Measurements from ENCODE around the gene NFILZ. TPM values are rescaled to one million over a fixed set of nuclear protein-coding genes. Genes with fewer than 3 reads are reported as not detected.

NFILZ gene
- total RNA-seq, 1 donor from 2014 or later: not detected

DNA sequence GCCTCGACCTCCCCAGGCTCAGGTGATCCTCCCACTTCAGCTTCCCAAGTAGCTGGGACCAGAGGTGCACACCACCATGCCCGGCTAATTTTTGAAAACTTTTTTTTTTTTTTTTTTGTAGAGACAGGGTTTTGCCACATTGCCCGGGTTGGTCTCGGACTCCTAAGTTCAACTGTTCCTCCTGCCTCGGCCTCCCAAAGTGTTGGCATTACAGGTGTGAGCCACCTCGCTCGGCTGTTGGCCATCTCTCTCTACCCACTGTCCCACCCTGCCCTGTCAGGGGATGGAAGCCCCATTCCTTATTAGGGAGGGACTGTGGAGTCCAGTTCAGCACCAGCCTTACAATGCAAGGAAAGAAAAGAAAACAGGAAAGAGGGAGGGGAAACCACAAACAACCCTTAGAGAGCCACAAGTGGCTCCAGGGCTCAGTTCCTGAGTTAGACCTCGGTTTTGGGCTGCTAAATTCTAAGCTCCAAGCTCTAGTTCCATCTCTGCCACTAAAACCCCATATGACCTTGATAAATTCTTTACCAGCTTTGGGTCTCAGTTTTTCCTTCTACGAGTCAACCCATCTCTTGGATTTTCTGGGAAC, 36.5 kb downstream of the NFILZ start:
- Mint-ChIP-seq H3K9me3 (ENCODE audit: low read depth) (peaks cover 3% of the 10 kb centered on the region), H3K4me3 (ENCODE audit: unreplicated experiment) (no peak overlapping the region), H3K27me3 (ENCODE audit: low read depth) (peaks cover 27% of the 10 kb centered on the region), H3K4me1 (ENCODE audit: low read depth) (no peaks in the 10 kb centered on the region), H3K36me3 (ENCODE audit: low read depth) (no peaks in the 10 kb centered on the region), H3K27ac (ENCODE audit: unreplicated experiment) (no peak overlapping the region)
- no peak for DNase-seq (ENCODE audit: low spot score)
- no peak for TF ChIP-seq CTCF (IDR thresholded peaks at IDR 0.05)

DNA sequence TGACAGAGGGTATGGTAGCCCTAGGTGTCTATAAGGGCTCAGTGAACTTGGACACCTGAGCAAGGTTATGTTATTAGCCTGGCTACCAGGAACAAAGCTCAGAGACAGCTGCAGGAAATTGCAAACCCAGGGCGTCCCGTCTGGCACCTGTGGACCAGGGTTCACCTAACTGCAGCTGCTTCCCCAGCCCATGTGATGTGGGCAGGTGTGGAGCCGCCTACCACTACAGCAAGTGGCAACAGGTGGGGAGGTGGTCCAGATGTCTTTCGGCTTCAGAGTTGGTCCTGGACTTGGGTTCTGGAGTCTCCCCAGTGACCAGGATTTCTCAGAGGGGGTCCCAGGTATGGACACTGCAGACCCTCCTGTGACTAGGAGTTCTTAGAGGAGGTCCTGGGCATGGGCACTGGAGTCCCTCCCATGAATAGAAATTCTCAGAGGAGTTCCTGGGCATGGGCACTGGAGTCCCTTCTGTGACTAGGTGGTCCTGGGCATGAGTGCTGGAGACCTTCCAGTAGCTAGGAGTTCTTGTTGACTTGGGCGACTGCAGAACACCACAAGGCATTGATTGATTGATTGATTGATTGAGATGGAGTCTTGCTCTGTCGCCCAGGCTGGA, 43.0 kb downstream of the NFILZ start:
- Mint-ChIP-seq H3K4me1 (ENCODE audit: low read depth) (no peaks in the 10 kb centered on the region), H3K27ac (ENCODE audit: unreplicated experiment) (no peak overlapping the region), H3K9me3 (ENCODE audit: low read depth) (peaks cover 11% of the 10 kb centered on the region), H3K36me3 (ENCODE audit: low read depth) (no peaks in the 10 kb centered on the region), H3K27me3 (ENCODE audit: low read depth) (peaks cover 10% of the 10 kb centered on the region), H3K4me3 (ENCODE audit: unreplicated experiment) (no peak overlapping the region)
- TF ChIP-seq CTCF (IDR thresholded peaks at IDR 0.05): no peak
- no peak for DNase-seq (ENCODE audit: low spot score)

DNA sequence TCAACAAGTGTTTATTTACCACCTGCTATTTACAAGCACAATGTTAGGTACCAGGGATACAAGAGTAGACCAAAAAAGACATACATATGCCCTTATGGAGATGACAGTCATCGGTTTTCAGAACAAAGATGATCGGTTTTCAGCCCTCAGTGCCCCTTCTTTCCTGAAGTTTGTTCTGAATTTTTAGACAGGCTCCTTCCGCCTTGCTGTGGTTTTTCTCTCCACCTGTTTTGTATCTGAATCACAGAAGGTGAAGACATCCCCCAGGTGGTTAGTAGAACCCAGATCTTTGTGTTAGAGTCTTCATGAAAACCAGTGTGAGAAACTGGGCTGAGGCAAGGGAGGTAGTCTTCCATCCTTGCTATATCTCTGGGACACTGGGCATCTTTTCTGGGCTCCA, 44.6 kb downstream of the NFILZ start:
- Mint-ChIP-seq H3K4me3 (ENCODE audit: unreplicated experiment) (no peak overlapping the region), H3K36me3 (ENCODE audit: low read depth) (no peaks in the 10 kb centered on the region), H3K9me3 (ENCODE audit: low read depth) (peaks cover 13% of the 10 kb centered on the region), H3K27me3 (ENCODE audit: low read depth) (peaks cover 4% of the 10 kb centered on the region), H3K27ac (ENCODE audit: unreplicated experiment) (no peak overlapping the region), H3K4me1 (ENCODE audit: low read depth) (no peaks in the 10 kb centered on the region)
- TF ChIP-seq CTCF (IDR thresholded peaks at IDR 0.05): no peak
- no peak for DNase-seq (ENCODE audit: low spot score)

GRCh38 chr19:8678244-8678807, 47.9 kb downstream of the NFILZ start:
- no peak for DNase-seq (ENCODE audit: low spot score)
- no peak for TF ChIP-seq CTCF (IDR thresholded peaks at IDR 0.05)
- no peaks in the 10 kb centered on the region for H3K36me3 Mint-ChIP-seq (ENCODE audit: low read depth)
- H3K27ac Mint-ChIP-seq (ENCODE audit: unreplicated experiment): no peak overlapping the region
- peaks cover 7% of the 10 kb centered on the region for H3K27me3 Mint-ChIP-seq (ENCODE audit: low read depth)
- no peak overlapping the region for H3K4me3 Mint-ChIP-seq (ENCODE audit: unreplicated experiment)
- peaks cover 20% of the 10 kb centered on the region for H3K9me3 Mint-ChIP-seq (ENCODE audit: low read depth)
- no peaks in the 10 kb centered on the region for H3K4me1 Mint-ChIP-seq (ENCODE audit: low read depth)

Other genes starting within 250 kb of the NFILZ start
- 96.4 to 106 TPM (median 104 TPM) in 3 replicates for gene RAB11B, start 240.3 kb upstream of the NFILZ start, total RNA-seq
- gene MARCHF2, start 217.3 kb upstream of the NFILZ start, total RNA-seq: 35.0 to 42.5 TPM (median 37.5 TPM) in 3 replicates
- gene HNRNPM, start 185.7 kb upstream of the NFILZ start, total RNA-seq: 111 to 185 TPM (median 116 TPM) in 3 replicates
- gene PRAM1, start 128.0 kb upstream of the NFILZ start, total RNA-seq: 0.20 to 0.46 TPM in 2 of 3 replicates, not detected in the other
- gene ZNF414, start 116.5 kb upstream of the NFILZ start, total RNA-seq: 22.0 to 26.8 TPM (median 25.3 TPM) in 3 replicates
- gene MYO1F, start 53.2 kb upstream of the NFILZ start, total RNA-seq: 0.23 to 0.50 TPM in 2 of 3 replicates, not detected in the other
- 69.3 to 100 TPM (median 73.6 TPM) in 3 replicates for gene ADAMTS10, start 19.9 kb upstream of the NFILZ start, total RNA-seq
- not detected in 3 replicates for gene ACTL9, start 68.2 kb downstream of the NFILZ start, total RNA-seq
- not detected in 3 replicates for gene OR2Z1, start 91.0 kb downstream of the NFILZ start, total RNA-seq
- gene ZNF558, start 201.7 kb downstream of the NFILZ start, total RNA-seq: 15.2 to 18.4 TPM (median 15.5 TPM) in 3 replicates
- not detected in 3 replicates for gene MBD3L1, start 201.7 kb downstream of the NFILZ start, total RNA-seq

All from chondrocyte (in vitro differentiated cells).